Left forelimb (tissue), 1 donor: ENCODE measurements around the gene PTGES.

Source experiments
- DNase-seq: peaks from one replicate; pipeline ENCODE4 v3.0.0-alpha.2; 2018; ENCODE audit warnings: low spot score

PTGES gene

DNA sequence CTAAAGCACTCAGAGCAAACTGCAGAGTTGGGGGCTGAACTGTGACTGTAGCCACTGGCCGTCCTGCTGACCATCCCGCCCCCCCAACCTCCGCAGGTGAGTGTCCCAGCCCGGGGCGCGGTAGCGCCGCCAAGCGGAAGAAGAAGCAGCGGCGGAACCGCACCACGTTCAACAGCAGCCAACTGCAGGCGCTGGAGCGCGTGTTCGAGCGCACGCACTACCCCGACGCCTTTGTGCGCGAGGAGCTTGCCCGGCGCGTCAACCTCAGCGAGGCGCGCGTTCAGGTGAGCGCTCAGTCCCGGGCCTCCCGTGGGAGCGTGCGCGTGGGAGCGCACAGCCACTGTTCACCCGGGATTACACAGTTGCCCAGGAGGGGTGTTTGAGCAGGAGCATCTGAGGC is 33.7 kb downstream of the PTGES start:
- DNase-seq, result no peak

DNA sequence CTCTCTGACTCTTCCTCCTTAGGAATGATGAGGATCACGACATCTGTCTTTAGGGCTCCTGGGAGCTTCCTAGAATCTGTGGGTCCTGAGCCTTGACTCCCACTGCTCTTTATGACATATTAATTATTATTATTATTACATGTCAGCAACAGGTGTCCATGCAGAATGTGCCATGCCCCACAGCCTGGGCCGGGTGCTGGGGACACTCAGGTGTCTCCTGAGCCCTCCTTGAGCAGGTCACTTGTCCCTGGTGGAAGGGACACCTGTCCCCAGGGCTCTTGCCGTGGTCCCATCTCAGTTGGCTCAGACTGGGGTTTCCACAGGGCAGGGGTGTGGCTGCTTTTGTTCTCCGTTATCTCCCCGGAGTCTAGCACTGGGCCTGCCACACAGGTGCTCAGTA is 34.2 kb downstream of the PTGES start:
- DNase-seq, result no peak

GRCh38 chr9:129717991-129718390 is 34.9 kb downstream of the PTGES start:
- DNase-seq, result no peak

- DNase-seq, result no peak
These were observed 36.8 kb downstream of the PTGES start for GRCh38 chr9:129716091-129716490.

DNA sequence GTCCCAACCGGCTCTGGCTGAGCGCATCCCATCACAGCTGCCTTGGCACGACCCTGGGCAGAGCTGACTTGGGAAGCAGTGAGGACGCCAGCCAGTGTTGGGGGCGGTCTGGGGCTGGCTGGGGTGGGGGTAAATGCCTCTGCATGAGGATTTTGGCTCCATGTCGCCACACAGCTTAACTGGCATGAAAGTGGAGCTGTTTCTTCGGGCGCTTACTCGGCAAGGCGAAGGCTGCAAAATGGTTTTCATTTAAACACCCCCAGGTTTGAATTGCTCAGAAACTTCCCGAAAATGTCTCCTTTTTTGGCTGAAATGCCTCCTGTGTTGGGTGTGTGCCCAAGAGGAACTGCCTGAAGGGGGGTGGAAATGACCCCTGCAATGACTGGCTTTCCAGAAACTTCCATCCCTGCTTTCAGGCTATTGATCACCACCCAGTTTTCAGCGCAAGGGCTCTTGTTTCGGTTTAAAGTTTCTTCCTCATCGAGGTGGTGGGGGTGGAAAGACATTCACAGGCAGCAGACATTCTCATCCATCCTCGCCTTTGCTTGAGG is 38.3 kb downstream of the PTGES start:
- DNase-seq, result peak; percentile 69

GRCh38 chr9:129713402-129713679 is 39.5 kb downstream of the PTGES start:
- DNase-seq, result no peak

GRCh38 chr9:129712634-129713401 is 40.0 kb downstream of the PTGES start:
- DNase-seq, result no peak

GRCh38 chr9:129710169-129710453 is 42.7 kb downstream of the PTGES start:
- peak; percentile 60 for DNase-seq

- no peak for DNase-seq
These were observed 43.2 kb downstream of the PTGES start for GRCh38 chr9:129709438-129710168.

- no peak for DNase-seq
These were observed 44.0 kb downstream of the PTGES start for GRCh38 chr9:129708793-129709192.

GRCh38 chr9:129704807-129705206 is 48.0 kb downstream of the PTGES start:
- no peak for DNase-seq

- DNase-seq, result no peak
These were observed 49.0 kb downstream of the PTGES start for GRCh38 chr9:129703667-129704355.

GRCh38 chr9:129702589-129703520 is 50.0 kb downstream of the PTGES start:
- DNase-seq, result no peak

- DNase-seq, result no peak
These were observed 51.3 kb downstream of the PTGES start for GRCh38 chr9:129701549-129701948.

DNA sequence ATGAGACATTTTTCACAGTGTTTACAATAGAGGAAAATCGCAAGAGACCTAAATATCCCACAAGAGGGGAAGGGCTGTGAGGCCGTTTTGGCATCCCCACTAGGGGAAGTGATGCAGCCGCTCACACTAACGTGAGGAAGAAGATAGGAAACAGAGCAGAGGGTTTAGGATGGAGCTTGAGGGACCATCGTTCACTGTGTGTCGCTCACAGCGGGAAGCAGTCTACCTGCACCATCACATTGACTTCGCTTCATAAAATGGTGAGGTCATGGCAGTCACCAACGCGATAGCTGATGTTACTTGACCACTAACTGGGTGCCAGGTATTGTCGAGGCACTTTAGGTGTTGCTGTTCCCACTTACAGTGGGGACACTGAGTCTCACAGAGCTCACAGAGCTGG is 51.8 kb downstream of the PTGES start:
- DNase-seq, result no peak

- no peak for DNase-seq
These were observed 54.5 kb downstream of the PTGES start for GRCh38 chr9:129698254-129698757.

DNA sequence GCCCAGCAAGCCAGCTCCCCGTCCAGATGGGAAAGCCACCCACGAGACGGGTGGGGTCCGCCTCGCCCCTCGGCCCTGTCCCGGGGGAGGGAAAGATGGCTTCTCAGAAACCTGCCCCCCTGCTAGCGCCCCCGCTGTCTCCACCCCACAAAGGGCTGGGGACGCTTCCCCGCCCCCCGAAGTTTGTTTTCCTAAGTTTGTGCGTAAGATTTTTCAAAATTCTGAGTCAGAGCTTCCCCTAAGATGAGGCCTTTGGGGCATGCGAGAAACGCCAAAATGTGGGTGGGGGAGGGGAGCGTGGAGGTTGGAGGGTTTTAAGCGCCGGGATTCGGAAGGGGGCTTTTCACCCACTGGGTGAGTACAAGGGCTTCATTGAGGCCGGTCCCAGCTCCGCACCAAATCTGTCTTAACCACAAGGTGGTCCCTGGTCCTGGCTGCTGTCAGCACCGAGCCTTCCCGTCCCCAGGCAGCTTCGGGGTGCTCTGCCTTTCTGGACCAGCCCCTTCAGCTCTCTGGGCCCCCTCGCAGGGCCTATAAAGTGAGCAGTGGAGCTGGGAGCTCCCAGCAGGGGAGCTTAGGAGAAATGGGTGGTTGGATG is 55.1 kb downstream of the PTGES start:
- no peak for DNase-seq

GRCh38 chr9:129696944-129697655 is 55.7 kb downstream of the PTGES start:
- no peak for DNase-seq

DNA sequence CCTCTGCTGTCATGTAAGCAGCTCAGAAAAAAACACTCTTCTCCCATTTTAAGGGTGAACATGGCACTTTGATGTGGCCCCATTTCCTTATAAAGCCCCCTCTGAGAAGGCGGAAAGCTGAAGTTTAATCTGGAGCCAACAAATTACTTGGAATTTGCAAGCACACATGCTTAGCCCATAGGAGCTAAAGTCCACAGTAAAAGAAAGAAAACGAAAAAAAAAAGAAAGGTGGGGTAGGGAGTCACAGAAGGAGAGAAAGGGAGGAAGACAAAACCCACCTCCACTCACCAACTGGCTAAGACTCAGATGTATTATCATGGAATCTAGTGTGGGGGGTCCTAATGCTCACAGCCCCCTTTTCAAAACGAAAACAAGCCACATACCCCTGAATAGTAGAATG is 57.0 kb downstream of the PTGES start:
- no peak for DNase-seq

DNA sequence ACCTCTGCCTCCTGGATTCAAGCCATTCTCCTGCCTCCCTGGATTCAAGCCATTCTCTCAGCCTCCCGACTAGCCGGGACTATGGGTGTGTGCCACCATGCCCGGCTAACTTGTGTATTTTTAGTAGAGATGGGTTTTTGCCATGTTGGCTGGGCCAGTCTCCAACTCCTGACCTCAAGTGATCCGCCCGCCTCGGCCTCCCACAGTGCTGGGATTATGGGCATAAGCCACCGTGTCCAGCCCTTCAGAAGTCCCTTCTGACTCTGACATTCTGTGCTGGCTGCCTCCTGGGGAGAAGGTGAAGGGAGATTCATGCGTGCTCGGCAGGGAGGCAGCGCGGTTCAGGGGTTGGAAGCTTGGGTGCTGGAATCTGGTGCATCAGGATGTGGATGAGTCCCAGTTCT is 58.6 kb downstream of the PTGES start:
- no peak for DNase-seq

DNA sequence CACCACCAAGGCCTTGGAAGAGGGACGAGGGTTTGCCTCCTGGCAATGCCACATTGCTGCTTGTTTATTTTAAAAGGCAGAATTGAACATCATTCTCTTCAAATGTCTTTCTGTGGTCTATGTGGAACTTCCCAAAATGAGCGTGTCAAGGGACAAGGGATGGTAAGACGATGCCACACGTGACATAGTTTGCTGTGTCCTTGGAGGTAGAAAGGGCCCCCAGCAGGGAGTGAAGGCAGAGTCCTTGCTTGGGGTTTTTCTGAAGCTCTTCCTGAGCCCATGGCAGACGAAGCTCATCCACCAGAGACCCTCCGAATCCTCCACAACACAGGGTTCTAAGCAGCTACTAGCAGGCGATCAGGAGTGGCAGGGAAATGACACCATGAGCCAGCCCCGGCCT is 59.1 kb downstream of the PTGES start:
- DNase-seq, result no peak
